Activated CD8-positive, alpha-beta memory T cell treated with anti-CD3 and anti-CD28 coated beads for 4 hours (primary cell): ENCODE results near the gene IL4I1.

ENCODE experiments used
- DNase-seq, 2 donors: peaks; one replicate each; pipeline ENCODE4 v3.0.0-alpha.2; 2020; ENCODE audit warnings: low read depth in 2 of 2

The IL4I1 gene

DNA sequence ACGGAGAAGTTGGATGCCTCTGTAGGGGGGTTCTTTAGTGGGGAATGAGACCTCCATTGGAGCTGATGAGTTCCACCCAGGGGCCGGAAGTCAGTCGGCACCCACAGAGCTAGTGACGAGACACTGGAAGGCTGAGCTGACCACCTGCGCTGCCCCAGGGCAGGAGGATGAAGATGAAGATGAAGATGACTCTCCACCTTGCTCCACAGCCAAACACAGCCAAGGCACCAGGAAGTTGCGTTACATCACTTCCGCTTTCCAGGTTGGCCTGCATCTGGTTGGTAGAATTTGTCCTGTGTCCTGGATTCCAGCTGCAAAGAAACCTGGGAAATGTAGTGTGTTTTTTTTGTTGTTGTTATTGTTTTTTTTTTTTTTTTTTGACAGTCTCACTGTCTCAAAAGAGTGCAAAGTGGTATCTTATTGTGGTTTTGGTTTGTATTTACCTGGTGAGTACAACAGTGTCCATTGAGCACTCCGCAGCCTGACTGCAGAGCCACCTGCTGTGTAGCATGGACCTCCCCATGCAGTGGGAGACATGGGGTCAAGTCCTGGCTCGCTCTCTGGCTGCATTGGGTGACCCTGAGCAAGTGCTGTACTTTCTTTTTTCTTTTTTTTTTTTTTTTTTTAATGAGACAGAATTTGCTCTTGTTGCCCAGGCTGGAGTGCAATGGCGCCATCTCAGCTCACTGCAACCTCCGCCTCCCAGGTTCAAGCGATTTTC is 17.3 kb downstream of the IL4I1 start:
- no peak for DNase-seq

- no peak for DNase-seq
Measured at GRCh38 chr19:49878744-49879070, 18.0 kb downstream of the IL4I1 start.

DNA sequence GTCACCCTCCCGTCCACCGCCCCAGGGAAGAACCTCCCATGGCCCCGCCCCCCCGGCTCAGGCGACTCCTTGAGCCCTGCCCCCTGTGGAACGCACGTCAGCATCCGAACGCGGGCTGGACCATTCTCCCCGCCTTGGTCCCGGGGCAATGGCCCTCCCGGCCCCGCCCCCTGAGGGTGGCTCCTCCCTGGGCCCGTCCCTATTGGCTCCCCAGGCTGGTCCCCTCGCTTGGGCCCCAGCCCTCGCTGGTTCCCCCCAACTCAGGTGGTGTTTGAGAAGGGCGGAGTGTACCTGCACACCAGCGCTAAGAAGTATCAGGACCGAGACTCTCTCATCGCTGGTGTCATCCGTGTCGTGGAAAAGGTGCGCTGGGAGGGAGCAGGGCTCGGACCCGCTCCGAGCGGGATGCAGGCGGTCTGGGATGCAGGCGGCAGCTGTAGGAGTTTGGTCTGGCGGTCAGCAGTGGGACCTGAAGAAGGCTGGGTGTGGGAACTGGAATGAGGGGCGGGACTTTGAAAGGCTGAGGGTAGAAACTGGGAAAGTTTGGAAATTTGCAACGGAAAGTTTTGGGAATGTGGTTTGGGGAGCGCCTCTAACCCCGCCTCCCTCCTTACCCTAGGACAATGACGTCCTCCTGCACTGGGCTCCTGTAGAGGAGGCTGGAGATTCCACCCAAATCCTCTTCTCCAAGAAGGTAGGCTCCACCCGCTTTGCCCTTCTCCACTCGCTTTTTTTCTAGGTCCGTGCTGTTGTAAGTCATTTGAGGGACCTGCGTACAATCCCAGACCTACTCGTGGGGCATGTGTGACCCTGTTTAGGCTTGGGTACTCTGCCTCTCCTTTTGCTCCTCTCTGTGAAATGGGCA is 18.6 kb downstream of the IL4I1 start:
- peak; percentile 95 to 96 for DNase-seq

DNA sequence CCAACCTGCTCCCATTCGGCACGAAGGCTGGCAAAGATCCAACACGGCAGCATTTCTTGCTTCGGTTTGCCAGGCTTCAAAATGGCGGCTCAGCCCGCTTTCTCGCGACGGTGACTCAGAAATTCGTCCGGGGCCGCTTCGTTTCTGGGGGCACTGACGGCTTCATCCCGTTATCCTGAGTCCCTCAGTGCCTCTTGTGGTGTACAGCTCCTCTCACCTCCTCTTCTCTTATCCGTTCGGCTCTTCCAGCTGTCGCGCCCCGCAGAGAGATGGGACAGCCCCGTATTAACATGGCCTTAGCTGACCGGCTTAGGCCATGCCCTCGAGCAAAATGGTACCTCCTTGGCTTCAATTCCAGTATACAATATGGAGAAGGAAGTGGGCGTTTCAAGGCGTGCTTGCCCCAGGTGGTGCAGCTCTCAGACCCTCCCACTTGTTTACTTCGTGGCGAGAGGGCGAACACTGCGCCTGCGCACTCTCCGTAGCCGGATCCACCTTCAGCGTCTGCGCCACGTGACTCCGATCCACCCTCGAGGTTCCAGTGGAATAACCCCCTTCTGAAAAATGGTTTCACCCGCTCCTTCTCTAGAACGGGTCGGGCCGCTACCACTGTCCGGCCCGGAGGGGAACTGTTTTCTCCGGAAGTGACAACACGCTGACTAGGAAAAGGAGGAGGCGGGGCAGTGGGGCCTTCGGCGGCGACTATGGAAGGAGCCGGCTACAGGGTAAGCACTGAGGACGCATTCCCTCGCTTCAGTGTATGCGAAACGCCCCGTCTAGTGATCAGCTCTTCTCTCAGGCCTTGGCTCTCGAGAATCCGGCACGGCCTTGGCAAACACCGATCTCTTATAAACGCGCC is 19.4 kb downstream of the IL4I1 start, which contains the start of the genes AKT1S1 and TBC1D17:
Gene AKT1S1, minus strand, starts transcription at position 336 of the 859 bp plus-strand sequence. CDS start 4,060 bp downstream, outside the sequence.
Gene TBC1D17, plus strand, starts transcription at position 683 of the 859 bp plus-strand sequence. Its CDS starts 22 bp downstream, at position 705.
- DNase-seq, result peak; percentile 94 to 98

DNA sequence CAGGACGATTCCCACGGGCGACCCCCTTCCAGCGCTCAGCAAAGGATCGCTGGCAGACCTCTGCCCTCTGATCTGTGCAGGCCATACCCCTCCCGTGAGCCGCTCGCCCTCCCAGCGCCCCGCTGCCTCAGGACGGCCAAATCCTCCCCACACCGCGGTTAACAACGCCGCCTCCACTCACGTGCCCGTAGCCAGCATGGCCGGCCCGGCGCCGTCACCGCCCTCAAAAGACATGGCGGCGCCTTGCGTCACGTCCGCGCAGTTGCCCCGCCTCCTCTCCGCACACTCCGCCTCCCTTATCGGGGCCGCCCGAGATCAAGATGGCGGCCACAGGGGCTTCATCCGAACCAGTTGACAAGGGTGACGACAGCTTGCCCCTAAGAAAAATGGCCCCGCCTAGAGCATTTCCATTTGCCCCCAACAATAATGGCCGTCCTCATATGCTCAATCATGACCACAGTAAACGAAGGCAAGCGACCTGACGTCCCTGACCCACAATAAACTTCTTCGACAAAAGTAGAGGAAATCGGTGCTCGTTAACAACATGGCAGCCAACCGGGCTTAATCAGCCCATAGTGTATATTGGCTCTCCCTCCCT is 20.2 kb downstream of the IL4I1 start:
- DNase-seq, result peak; percentile 92 to 96

DNA sequence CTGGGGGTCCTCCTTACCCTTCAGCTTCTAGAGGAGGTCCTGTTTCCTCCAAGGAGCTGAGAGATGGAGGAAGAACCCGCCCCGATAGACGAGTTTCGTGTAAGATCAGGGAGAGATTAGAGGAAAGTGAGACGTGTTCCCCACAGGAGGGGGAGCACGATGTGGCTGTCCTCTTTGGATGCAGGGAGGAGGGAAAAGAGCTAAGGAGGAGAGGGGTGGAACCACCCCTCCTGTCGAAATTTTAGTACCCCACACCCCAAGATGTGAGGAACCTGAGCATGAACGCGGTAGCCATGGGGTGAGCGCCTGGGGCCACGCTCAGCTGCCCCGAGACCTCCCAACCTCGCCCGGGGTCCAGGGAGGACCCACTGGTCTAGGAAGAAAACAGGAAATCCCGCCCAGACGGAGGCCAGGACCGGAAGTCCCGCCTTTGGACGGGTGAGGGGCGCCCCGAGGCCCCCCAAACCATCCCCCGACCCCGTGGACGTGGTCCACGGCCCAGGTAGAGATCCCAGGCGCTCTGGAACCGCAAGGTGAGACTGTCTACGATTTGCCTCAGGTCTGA is 20.7 kb downstream of the IL4I1 start:
- DNase-seq, result peak; percentile 33 to 53

DNA sequence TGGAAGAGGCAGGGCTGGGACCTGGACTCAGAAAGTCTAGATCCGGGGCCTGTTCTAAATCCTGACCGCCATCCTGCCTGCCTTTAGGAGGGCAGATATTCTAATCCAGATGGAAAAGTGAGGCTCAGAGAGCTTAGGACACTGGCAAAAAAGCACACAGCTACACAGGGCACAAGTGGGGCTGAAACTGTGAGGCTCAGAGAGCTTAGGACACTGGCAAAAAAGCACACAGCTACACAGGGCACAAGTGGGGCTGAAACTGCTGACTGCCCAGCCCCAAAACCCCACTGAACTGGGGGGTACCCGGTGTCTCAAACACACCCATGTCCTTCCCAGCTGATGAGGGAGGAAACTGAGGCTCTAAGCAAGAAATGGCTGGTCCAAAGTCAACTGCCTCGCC is 21.5 kb downstream of the IL4I1 start:
- DNase-seq, result no peak

GRCh38 chr19:49874503-49875157 is 22.1 kb downstream of the IL4I1 start:
- DNase-seq, result no peak

DNA sequence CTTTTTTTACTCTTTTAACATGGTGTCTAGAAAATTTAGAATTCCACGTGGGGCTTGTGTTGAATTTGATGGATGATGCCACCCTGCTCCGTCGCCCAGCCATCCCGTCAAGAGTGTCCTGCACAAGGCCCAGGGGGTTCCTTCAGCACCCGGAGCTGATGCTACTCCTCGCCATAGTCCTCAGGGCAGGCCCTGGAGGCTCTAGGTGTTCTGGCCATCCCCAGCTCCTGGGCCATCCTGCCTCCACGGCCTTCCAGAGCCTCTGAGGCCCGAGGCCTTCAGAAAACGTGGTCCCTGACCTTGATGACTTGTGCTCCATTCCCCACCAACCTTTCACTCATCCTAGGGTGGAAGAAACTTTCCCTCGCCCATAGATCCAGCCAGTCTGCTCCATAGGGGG is 22.9 kb downstream of the IL4I1 start:
- DNase-seq, result no peak

DNA sequence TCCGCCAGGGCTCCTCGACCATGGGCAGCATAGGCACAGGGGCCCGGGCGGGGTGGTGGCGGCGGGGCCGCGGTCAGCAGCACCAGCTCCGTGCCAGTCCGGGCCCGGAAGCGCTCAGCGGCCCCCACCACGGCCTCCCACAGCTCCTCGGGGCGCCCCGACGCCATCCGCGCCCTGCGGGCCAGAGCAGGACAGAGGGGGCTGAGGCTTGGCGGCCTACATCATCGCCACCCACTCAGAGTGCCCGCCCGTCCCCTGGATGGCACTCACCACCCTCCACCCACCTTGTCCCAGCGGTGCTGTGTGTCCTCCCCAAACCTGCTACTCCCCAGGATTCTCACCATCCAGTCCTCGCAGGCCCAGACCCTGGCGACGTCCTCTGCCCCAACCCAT is 23.6 kb downstream of the IL4I1 start:
- DNase-seq, result no peak

DNA sequence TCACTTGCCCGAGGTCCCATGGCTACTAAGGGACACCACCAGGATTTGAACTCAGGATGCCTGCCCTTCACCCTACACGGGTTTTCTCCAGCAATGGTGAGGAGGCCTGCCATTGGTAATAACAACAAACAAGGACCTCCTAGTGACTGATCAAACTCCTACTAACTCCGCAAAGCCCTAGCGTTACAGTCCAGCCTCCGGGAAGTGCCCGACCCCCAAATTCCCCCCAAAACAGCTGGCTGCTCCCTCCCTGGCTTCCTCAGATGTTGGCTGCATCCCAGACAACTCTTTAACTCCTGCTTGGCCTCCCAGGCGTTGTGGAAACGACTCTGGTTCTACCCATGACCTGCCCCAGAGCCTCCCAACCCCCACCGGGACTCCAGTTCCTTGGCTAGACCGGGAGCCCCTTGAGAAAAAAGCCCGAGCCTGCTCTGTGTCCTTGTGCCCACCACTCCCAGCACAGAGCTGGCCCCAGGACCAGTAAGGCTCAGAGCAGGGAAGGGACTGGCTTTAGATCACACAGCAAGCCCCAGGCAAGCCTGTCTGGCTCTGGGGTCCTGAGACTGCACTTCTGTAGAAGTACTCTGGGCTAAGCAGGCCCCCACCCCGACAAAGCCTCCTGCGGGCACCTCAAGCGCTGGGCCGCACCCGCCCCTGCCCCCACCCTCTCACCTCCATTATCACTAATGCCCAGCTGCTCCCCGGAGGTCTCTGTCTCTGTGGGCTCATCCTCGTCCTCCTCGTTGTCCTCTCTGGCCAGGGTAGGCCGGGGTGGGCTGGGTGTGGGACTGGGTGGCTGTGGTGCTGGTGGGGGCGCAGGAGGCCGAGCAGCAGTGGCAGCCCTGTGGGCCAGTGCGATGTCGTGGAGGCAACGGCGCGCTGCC is 24.2 kb downstream of the IL4I1 start:
- DNase-seq, result no peak

- DNase-seq, result no peak
Measured at GRCh38 chr19:49871349-49871985, 25.2 kb downstream of the IL4I1 start.

DNA sequence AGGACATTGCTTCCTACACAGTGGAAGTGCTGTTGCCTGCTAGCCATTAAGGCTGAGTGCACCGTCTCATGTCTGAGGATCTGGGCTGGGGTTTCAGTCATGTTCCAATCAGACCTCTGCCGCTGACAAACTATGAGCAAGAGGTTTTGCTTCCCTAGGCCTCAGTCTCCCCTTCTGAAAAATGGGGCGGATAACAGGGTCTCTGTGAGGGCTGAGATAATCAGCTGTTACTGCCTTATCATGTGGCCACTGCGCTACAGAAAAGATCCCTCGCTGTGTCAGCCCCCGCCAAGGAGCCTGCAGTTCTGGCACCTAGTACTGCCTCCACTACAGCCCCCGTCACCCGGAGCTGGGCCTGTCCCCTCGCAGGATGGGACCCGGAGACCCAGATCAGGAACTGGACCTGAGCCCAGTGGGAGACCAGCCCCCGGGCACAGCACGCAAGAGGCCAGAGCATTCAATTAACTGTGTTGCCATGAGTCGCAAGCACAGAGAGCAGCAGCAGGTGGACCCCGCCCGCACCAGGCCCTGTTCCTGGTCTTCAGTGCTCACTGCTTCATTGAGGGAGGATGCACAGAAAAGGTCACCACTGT is 26.3 kb downstream of the IL4I1 start:
- DNase-seq, result no peak

- peak; percentile 78 for DNase-seq
Measured at GRCh38 chr19:49869484-49870308, 27.0 kb downstream of the IL4I1 start.

GRCh38 chr19:49869009-49869483 is 27.6 kb downstream of the IL4I1 start:
- no peak for DNase-seq

DNA sequence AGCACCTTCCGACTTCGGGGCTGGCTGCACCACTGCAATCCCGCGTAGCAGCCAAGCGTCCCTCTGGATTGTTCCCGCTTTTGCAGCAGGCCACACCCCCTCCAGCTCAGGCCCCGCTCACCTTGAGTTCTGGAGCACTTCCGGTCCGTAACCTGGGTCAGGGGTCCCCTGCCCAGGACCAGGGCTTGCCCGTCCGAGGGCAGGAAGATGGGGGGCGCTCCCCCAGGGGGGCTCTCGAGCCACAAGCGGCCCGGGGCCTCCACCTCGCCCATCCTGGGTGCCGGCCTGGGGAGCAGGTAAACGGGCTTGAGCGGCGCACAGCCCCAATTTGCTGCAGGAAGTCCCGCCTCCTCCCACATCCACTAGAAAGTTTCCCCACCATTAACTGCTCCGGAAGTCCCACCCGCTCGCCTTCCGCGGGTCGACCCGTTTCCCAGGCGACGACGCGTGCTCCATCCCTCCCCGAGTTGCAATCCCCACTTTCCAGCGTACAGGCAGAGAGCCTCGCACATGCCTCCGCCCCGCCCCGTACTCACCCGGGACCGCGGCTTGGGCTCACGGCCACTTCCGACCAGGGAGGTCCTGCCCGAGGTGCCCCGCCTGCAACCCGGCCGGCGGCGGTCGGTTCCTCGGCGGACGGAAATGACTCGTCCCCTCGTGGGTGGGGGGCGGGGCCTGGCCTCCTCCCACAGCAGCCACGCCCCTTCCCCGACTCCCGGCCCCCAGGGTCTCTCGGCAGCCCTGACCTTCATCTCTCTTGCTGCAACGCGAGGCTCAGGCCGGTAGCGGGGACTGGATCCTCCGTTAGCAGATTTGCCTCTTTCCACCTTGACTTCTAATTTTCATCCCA is 29.5 kb downstream of the IL4I1 start, which contains the start of gene PNKP:
Gene PNKP, minus strand, starts transcription at position 644 of the 850 bp plus-strand sequence. Its CDS starts 372 bp downstream, at position 272.
- peak; percentile 74 to 85 for DNase-seq

DNA sequence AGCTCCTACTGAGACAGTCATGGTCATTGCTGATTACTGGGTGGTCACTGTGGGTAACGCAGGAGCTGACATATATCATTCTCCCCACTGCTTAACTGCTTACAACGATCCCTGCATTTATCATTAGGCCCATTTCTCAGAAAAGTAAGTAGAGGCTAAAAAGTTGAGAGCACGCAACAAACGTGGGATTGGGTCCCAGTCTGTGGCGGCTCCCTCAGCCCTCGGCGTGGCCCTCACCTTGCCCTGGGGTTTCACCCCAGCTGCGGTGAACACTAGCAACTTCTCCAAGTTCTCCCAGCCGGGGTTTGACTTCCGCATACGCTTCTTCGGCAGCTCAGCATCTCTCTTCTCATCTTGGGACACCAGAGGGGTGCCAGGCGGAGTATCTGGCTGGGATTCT is 31.8 kb downstream of the IL4I1 start:
- no peak for DNase-seq
